Stomach (tissue), 4 donors: ENCODE measurements around the gene NOXA1.

Source experiments
- CTCF ChIP-seq, 7 experiments: fragments of 450-650 bp in 4 of 7; fragments of 200-600 bp in 3 of 7; sonication (generic) in 3 of 7; IDR thresholded peaks; one replicate each; pipeline ENCODE4 v1.5.1; 2016 to 2019; ENCODE audit warnings: antibody characterized with exemption in 7 of 7, control low read depth in 2 of 7, mild to moderate bottlenecking in 1 of 7
- EP300 ChIP-seq: sonication (generic); formaldehyde crosslinking; IDR thresholded peaks from one replicate; pipeline ENCODE4 v1.6.1; 2017; ENCODE audit warnings: antibody characterized with exemption

- no peak for TF ChIP-seq CTCF (IDR thresholded peaks at IDR 0.05)
- TF ChIP-seq EP300: no peak
Measured at GRCh38 chr9:137428311-137428630, 5.1 kb downstream of the NOXA1 start.
